ENCODE results near the gene ZNF726.
"Not testable (repeated sequence)": the region's sequence is repeated elsewhere in the genome, so short reads cannot be mapped to it uniquely, and the experiment has no call there.

The ZNF726 gene

GRCh38 chr19:23949611-23950010, 34.9 kb downstream of the ZNF726 start:
- DNase-seq, result no peak

- DNase-seq, result no peak
Observed at GRCh38 chr19:23956051-23956450, 41.4 kb downstream of the ZNF726 start.

GRCh38 chr19:23957660-23958281, 43.1 kb downstream of the ZNF726 start:
- DNase-seq, result no peak

GRCh38 chr19:23963396-23963795, 48.7 kb downstream of the ZNF726 start:
- not testable (repeated sequence) for DNase-seq

GRCh38 chr19:23963881-23964280, 49.2 kb downstream of the ZNF726 start:
- not testable (repeated sequence) for DNase-seq

GRCh38 chr19:23964334-23964733, 49.6 kb downstream of the ZNF726 start:
- DNase-seq, result not testable (repeated sequence)

GRCh38 chr19:23969630-23970029, 54.9 kb downstream of the ZNF726 start:
- no peak for DNase-seq

- no peak for DNase-seq
Observed at GRCh38 chr19:23971598-23971997, 56.9 kb downstream of the ZNF726 start.

GRCh38 chr19:23972161-23972560, 57.5 kb downstream of the ZNF726 start:
- no peak for DNase-seq

- DNase-seq, result no peak
Observed at GRCh38 chr19:23974941-23975340, 60.3 kb downstream of the ZNF726 start.

GRCh38 chr19:23976631-23977030, 61.9 kb downstream of the ZNF726 start:
- DNase-seq, result not testable (repeated sequence)

- DNase-seq, result not testable (repeated sequence)
Observed at GRCh38 chr19:23977256-23977655, 62.6 kb downstream of the ZNF726 start.

GRCh38 chr19:23978068-23978467, 63.4 kb downstream of the ZNF726 start:
- no peak for DNase-seq

GRCh38 chr19:23980805-23981204, 66.1 kb downstream of the ZNF726 start:
- DNase-seq, result no peak

GRCh38 chr19:23981863-23982262, 67.2 kb downstream of the ZNF726 start:
- DNase-seq, result no peak

- no peak for DNase-seq
Observed at GRCh38 chr19:23983406-23983805, 68.7 kb downstream of the ZNF726 start.
